Tibial artery (tissue), 4 donors: ENCODE measurements around the gene ZFPM1.

Source experiments
- DNase-seq, 2 donors: peaks; one replicate each; pipeline ENCODE4 v3.0.0-alpha.2; 2019
- H3K27ac ChIP-seq, 2 donors: fragments of 200-600 bp; sonication (generic) in 1 of 2; 1 replicate in 1 of 2; 2 replicates in 1 of 2; pipeline ENCODE4 v1.5.1; 2018 to 2019; ENCODE audit warnings: mild to moderate bottlenecking in 1 of 2
- H3K27me3 ChIP-seq, 2 donors: fragments of 200-600 bp; sonication (generic) in 1 of 2; one replicate each; pipeline versions ENCODE4 v1.5.1 to v1.6.0; 2016 to 2019
- H3K36me3 ChIP-seq, 3 donors: fragments of 200-600 bp; sonication (generic) in 2 of 3; one replicate each; pipeline ENCODE4 v1.5.1; 2016 to 2019; ENCODE audit warnings: mild to moderate bottlenecking in 2 of 3
- H3K4me1 ChIP-seq, 4 donors: fragments of 200-600 bp; sonication (generic) in 2 of 4; 1 replicate in 3 of 4; 2 replicates in 1 of 4; pipeline ENCODE4 v1.5.1; 2016 to 2019
- H3K4me3 ChIP-seq, 2 donors: fragments of 200-600 bp; sonication (generic) in 1 of 2; 1 replicate in 1 of 2; 2 replicates in 1 of 2; pipeline ENCODE4 v1.5.1; 2018 to 2019; ENCODE audit warnings: mild to moderate bottlenecking in 2 of 2
- H3K9me3 ChIP-seq, 3 donors: fragments of 200-600 bp; sonication (generic) in 1 of 3; one replicate each; pipeline ENCODE4 v1.5.1; 2016 to 2019
- intact Hi-C: fragments of 100-400 bp; cut with DNase I; formaldehyde crosslinking; loops from one replicate; pipeline ENCODE4 v1.15.0; 2023; ENCODE audit warnings: low total_unique reads
- TF ChIP-seq, protein P1 (sequence below), 2 experiments: fragments of 200-600 bp in 1 of 2; fragments of 450-650 bp in 1 of 2; IDR thresholded peaks; one replicate each; pipeline ENCODE4 v1.5.1; 2017 to 2019; ENCODE audit warnings: antibody characterized with exemption in 2 of 2, mild to moderate bottlenecking in 1 of 2, moderate library complexity in 1 of 2

The ZFPM1 gene

DNA sequence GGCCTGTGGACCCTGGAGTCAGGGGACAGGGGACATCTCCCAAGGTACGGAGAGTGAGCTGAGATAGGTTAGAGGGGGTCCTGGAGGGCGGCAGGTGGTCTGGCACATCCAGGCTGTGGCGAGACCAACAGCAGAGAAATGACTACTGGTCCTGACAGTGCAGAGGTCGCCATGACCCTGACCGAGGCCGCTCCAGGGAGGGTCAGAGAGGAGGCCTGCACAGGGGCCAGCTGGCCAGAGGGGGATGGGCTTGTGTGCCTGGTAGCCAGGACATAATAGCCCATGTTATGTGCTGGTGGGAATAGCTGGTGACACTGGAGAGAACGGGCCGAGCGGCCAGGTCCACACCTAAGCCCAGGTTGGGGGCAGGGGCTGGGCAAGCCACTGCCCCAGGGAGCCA, 76.5 kb downstream of the ZFPM1 start:
- intact Hi-C loops = no loop called here
- Histone ChIP-seq H3K4me1 (peaks cover 0 to 34% (median 17%) of the 10 kb centered on the region in 4 donors), H3K36me3 (peaks cover 0 to 15% (median 0%) of the 10 kb centered on the region in 3 donors), H3K9me3 (no peaks in the 10 kb centered on the region), H3K27me3 (peaks cover 0 to 27% of the 10 kb centered on the region in 2 donors), H3K4me3 (no peak overlapping the region), H3K27ac (no peak overlapping the region)
- TF ChIP-seq, protein P1, sequence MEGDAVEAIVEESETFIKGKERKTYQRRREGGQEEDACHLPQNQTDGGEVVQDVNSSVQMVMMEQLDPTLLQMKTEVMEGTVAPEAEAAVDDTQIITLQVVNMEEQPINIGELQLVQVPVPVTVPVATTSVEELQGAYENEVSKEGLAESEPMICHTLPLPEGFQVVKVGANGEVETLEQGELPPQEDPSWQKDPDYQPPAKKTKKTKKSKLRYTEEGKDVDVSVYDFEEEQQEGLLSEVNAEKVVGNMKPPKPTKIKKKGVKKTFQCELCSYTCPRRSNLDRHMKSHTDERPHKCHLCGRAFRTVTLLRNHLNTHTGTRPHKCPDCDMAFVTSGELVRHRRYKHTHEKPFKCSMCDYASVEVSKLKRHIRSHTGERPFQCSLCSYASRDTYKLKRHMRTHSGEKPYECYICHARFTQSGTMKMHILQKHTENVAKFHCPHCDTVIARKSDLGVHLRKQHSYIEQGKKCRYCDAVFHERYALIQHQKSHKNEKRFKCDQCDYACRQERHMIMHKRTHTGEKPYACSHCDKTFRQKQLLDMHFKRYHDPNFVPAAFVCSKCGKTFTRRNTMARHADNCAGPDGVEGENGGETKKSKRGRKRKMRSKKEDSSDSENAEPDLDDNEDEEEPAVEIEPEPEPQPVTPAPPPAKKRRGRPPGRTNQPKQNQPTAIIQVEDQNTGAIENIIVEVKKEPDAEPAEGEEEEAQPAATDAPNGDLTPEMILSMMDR (IDR thresholded peaks at IDR 0.05) = no peak
- DNase-seq = no peak

DNA sequence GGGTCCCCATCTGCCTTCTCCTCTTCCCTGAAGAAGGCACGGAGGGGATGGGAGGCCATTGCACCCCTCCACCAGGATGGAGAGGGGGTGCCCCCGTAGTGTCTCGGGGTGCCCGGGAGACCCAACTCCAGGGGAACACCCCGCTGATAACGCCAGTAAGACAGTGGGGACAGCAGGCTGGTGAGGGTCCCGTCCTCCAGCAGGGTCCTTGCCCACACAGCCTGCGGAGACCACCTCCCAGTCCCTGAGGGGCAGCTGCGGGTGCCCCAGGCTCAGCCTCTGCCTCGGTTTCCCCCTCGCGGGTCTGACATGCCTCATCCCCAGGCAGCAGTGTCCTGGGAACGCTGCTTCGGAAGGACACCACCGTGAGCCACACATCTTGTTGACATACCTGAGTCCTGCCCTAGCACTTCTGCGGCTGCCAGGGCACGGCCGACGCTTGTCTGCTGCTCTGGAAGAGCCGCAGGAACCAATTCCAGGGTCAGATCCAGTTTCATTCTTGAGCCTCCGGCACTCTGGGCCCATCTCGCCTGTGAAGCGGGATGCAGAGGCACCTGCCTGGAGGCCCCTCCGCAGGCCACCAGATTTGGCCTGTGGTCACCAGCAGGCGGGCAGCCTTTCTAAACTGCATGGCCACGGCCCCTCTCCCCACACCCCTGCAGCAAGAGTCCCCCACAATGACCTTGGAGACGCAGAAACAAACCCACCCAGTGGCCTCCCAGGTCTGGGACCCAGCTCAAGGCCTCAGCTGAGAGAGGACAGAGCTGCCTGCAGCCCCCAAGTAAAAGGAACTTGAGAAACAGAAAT, 77.2 kb downstream of the ZFPM1 start:
- H3K4me1 ChIP-seq = peaks cover 4 to 40% (median 23%) of the 10 kb centered on the region in 4 donors
- no peak overlapping the region for H3K4me3 ChIP-seq
- TF ChIP-seq, protein P1 (IDR thresholded peaks at IDR 0.05) = no peak
- H3K27me3 ChIP-seq = peaks cover 0 to 20% of the 10 kb centered on the region in 2 donors
- H3K36me3 ChIP-seq = peaks cover 0 to 15% (median 0%) of the 10 kb centered on the region in 3 donors
- DNase-seq = no peak
- H3K9me3 ChIP-seq = no peaks in the 10 kb centered on the region
- intact Hi-C loops = no loop called here
- H3K27ac ChIP-seq = no peak overlapping the region

DNA sequence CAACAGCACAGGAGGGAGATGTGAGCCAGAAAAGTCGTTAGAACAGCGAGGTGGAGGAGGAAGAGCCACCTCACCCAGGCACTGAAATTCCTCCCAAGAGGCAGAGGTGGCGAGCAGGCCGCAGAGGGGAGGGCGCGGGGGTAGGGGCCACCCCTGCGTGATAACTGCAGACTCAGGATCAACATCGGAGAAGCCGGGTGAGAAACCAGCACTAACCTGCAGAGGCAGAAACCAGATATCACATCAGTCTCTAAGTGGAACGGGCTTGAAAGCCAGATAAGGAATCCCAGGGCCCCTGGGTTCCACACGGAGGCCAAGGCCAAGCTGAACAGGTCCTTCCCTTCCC, 77.8 kb downstream of the ZFPM1 start:
- DNase-seq = no peak
- H3K4me3 ChIP-seq = no peak overlapping the region
- TF ChIP-seq, protein P1 (IDR thresholded peaks at IDR 0.05) = no peak
- intact Hi-C loops = no loop called here
- H3K4me1 ChIP-seq = peaks cover 5 to 45% (median 28%) of the 10 kb centered on the region in 4 donors
- H3K27me3 ChIP-seq = peaks cover 0 to 19% of the 10 kb centered on the region in 2 donors
- peaks cover 0 to 15% (median 0%) of the 10 kb centered on the region in 3 donors for H3K36me3 ChIP-seq
- H3K9me3 ChIP-seq = no peaks in the 10 kb centered on the region
- no peak overlapping the region for H3K27ac ChIP-seq

DNA sequence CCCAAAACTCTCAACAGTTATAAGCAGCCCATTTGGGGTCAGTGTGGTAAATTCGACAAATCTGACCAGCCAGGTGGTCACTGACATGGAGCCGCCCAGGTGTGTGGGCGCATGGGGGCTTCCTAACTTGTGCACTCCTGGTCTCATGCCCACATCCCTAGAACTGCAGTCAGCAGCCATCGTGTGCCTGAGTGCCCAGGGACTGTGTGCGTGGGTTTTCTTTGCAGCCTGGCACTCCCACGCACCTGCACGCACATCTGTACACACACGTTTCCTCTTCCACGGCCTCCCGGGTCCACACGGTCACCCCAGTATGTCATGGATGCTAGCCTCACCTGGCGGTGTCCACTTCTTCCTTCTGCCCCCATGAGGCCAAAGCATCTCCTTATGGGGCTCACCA, 78.3 kb downstream of the ZFPM1 start:
- peaks cover 0 to 15% (median 0%) of the 10 kb centered on the region in 3 donors for H3K36me3 ChIP-seq
- H3K9me3 ChIP-seq = no peaks in the 10 kb centered on the region
- peaks cover 5 to 45% (median 29%) of the 10 kb centered on the region in 4 donors for H3K4me1 ChIP-seq
- TF ChIP-seq, protein P1 (IDR thresholded peaks at IDR 0.05) = no peak
- no peak for DNase-seq
- intact Hi-C loops = no loop called here
- peaks cover 0 to 17% of the 10 kb centered on the region in 2 donors for H3K27me3 ChIP-seq
- no peak overlapping the region for H3K27ac ChIP-seq
- no peak overlapping the region for H3K4me3 ChIP-seq

DNA sequence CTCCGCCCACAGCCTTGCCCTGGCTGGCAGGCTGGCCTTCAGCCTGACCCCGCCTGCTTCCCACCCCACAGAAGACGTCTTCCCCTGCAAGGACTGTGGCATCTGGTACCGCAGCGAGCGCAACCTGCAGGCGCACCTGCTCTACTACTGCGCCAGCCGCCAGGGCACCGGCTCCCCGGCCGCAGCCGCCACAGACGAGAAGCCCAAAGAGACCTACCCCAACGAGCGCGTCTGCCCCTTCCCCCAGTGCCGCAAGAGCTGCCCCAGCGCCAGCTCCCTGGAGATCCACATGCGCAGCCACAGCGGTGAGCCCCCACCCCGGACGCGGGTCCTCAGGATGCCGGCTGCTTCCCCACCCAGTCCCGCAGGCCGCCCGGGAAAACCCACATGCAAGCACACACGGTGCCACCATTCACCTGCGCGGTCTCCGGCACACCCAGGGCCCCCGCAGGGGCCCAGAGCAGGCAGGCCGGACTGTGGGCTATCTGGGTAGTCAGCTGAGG, 78.9 kb downstream of the ZFPM1 start:
- TF ChIP-seq, protein P1 (IDR thresholded peaks at IDR 0.05) = no peak
- no peaks in the 10 kb centered on the region for H3K9me3 ChIP-seq
- peaks cover 0 to 14% of the 10 kb centered on the region in 2 donors for H3K27me3 ChIP-seq
- H3K4me1 ChIP-seq = peaks cover 5 to 42% (median 29%) of the 10 kb centered on the region in 4 donors
- H3K27ac ChIP-seq = no peak overlapping the region
- no peak overlapping the region for H3K4me3 ChIP-seq
- no peak for DNase-seq
- H3K36me3 ChIP-seq = peaks cover 0 to 15% (median 0%) of the 10 kb centered on the region in 3 donors
- intact Hi-C loops = no loop called here
